Keratinocyte (primary cell): Measurements from ENCODE around the gene GPR15. TPM values are rescaled to one million over a fixed set of nuclear protein-coding genes. Genes with fewer than 3 reads are reported as not detected.

Experiments
- DNase-seq: peaks from one replicate; pipeline ENCODE4 v3.0.0-alpha.2; 2011; ENCODE audit warnings: low read depth, missing footprints, low spot score
- FAIRE-seq: peaks from 2 replicates; lab custom pipeline; 2011; peaks lifted over from hg19 to GRCh38; lab: Jason Lieb, UNC
- H2AFZ ChIP-seq: 2 replicates; pipeline ENCODE4 v1.6.0; 2012; ENCODE audit warnings: low read length, control low read depth, inconsistent platforms; ENCODE audit not compliant: control insufficient read depth
- H3K27ac ChIP-seq: 2 replicates; pipeline ENCODE4 v1.5.1; 2011; ENCODE audit warnings: low read length; ENCODE audit not compliant: control insufficient read depth, insufficient read depth
- H3K27me3 ChIP-seq: 3 replicates; pipeline ENCODE4 v1.6.0; 2011; ENCODE audit warnings: low read length; ENCODE audit not compliant: control insufficient read depth, insufficient read depth; ENCODE audit errors: extremely low read depth
- H3K36me3 ChIP-seq, 2 experiments: 2 replicates in 1 of 2; 3 replicates in 1 of 2; pipeline ENCODE4 v1.5.1; 2011; ENCODE audit warnings: low read length in 2 of 2, mild to moderate bottlenecking in 1 of 2; ENCODE audit not compliant: control insufficient read depth in 2 of 2, insufficient read depth in 2 of 2; ENCODE audit errors: extremely low read depth in 1 of 2
- H3K4me1 ChIP-seq: 3 replicates; pipeline ENCODE4 v1.5.1; 2011; ENCODE audit warnings: low read length; ENCODE audit not compliant: control insufficient read depth, insufficient read depth; ENCODE audit errors: extremely low read depth
- H3K4me2 ChIP-seq: 3 replicates; pipeline ENCODE4 v1.6.0; 2011; ENCODE audit warnings: low read depth, low read length; ENCODE audit not compliant: control insufficient read depth, insufficient read depth; ENCODE audit errors: extremely low read depth
- H3K4me3 ChIP-seq, 3 experiments: fragments of 200-600 bp in 1 of 3; sonication (generic) in 1 of 3; 2 replicates in 2 of 3; 3 replicates in 1 of 3; pipeline ENCODE4 v1.5.1; 2011 to 2016; ENCODE audit warnings: low read length in 3 of 3, mild to moderate bottlenecking in 3 of 3, control low read depth in 2 of 3, inconsistent platforms in 1 of 3, low read depth in 1 of 3, mixed read lengths in 1 of 3, mixed run types in 1 of 3, moderate library complexity in 1 of 3; ENCODE audit not compliant: control insufficient read depth in 2 of 3, insufficient read depth in 2 of 3; ENCODE audit errors: extremely low read depth in 1 of 3
- H3K79me2 ChIP-seq: 2 replicates; pipeline ENCODE4 v1.6.0; 2012; ENCODE audit warnings: low read length; ENCODE audit not compliant: control insufficient read depth, insufficient read depth
- H3K9ac ChIP-seq: 3 replicates; pipeline ENCODE4 v1.6.0; 2011; ENCODE audit warnings: low read length; ENCODE audit not compliant: control insufficient read depth, insufficient read depth; ENCODE audit errors: extremely low read depth
- H3K9me1 ChIP-seq: 3 replicates; pipeline ENCODE4 v1.6.0; 2011; ENCODE audit warnings: low read length; ENCODE audit not compliant: control insufficient read depth, insufficient read depth; ENCODE audit errors: extremely low read depth
- H3K9me3 ChIP-seq: 2 replicates; pipeline ENCODE4 v1.5.1; 2012; ENCODE audit warnings: low read depth, low read length; ENCODE audit not compliant: control insufficient read depth
- H4K20me1 ChIP-seq: 3 replicates; pipeline ENCODE4 v1.6.0; 2011; ENCODE audit warnings: low read length; ENCODE audit not compliant: control insufficient read depth, insufficient read depth; ENCODE audit errors: extremely low read depth
- EZH2 ChIP-seq: IDR thresholded peaks from one replicate; pipeline ENCODE4 v1.6.1; 2012; ENCODE audit warnings: inconsistent platforms, mild to moderate bottlenecking, low read length, moderate library complexity
- dilution Hi-C: fragments of 300-500 bp; cut with MboI; formaldehyde crosslinking; loops from one replicate; pipeline ENCODE4 v1.7.0; 2020; ENCODE audit warnings: low sequenced_read_pairs; ENCODE audit not compliant: extremely low pct_ligation_motif_present
- polyA plus RNA-seq, 5 experiments: library from polyadenylated mRNA; depleted of rRNA in 3 of 5; stranded (reverse) in 3 of 5; stranded (forward) in 1 of 5; unstranded in 1 of 5; fragments of >200 nt; gene quantifications; 1 replicate in 1 of 5; 2 replicates in 3 of 5; 3 replicates in 1 of 5; pipeline versions ENCODE4 v1.2.1 to v1.2.3, GENCODE V29; 2011 to 2012; ENCODE audit warnings: missing spikeins in 2 of 5, low read depth in 1 of 5, low replicate concordance in 1 of 5
- TF ChIP-seq, protein P1 (sequence below), 3 experiments: IDR thresholded peaks in 1 of 3; conservative IDR thresholded peaks in 1 of 3; optimal IDR thresholded peaks in 1 of 3; 2 replicates in 2 of 3; 3 replicates in 1 of 3; pipeline versions ENCODE3 to v1.5.1; 2011; ENCODE audit warnings: low read length in 3 of 3, mild to moderate bottlenecking in 3 of 3, moderate library complexity in 2 of 3, control low read depth in 1 of 3, inconsistent platforms in 1 of 3; ENCODE audit not compliant: insufficient read depth in 2 of 3; ENCODE audit errors: extremely low read depth in 1 of 3

Gene GPR15
- polyA plus RNA-seq, 1 donor (not counting 4 experiments of a cell fraction or from before 2014, with no cell fraction given): not detected

DNA sequence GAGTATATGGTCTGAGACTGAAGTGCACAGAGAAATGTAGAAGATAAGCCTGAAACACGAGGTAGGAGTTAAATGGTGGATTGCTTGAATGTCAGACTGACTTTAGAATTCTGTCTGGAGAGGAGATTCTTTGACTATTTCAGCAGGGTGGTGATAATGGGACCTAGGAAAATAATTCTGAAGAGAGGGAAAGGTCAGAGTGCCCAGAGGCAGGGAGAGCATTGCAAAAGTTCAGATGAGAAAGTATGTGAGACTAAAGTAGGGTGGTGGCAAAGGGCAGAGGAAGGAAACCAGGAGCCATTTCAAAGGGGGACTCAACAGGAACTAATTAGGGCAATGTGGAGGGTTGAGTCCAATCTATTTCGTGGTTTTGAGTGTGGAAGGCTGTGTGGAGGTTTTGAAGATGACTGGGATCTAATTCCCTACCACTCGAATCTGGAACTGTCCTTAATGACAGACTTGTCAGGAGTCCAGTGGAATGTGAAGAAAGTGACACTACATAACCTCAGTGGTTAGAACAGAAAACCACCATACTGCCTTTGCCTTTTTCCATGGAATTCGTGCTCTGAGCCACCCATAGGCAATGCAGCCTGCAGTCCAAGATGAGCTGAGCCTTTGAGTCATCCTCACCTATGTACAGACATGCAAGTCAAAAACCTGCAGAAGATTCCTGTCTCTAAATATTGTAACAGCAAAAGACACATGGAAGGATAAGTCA lies 45.6 kb downstream of the GPR15 start:
- no peaks in the 10 kb centered on the region for H3K79me2 ChIP-seq
- H3K9me3 ChIP-seq: no peaks in the 10 kb centered on the region
- peak overlapping the region; percentile 1 for H3K4me2 ChIP-seq
- H3K9ac ChIP-seq: no peak overlapping the region
- FAIRE-seq: peak; percentile 93
- H3K4me3 ChIP-seq: no peak overlapping the region
- peaks cover 1 to 3% of the 10 kb centered on the region in 2 experiments for H3K36me3 ChIP-seq
- H3K27me3 ChIP-seq: no peaks in the 10 kb centered on the region
- peak; percentile 28 for DNase-seq
- H3K9me1 ChIP-seq: no peaks in the 10 kb centered on the region
- peaks cover 13% of the 10 kb centered on the region for H3K4me1 ChIP-seq
- no peak overlapping the region for H2AFZ ChIP-seq
- H3K27ac ChIP-seq: peak overlapping the region; percentile 5
- dilution Hi-C loops: no loop called here
- no peak for TF ChIP-seq EZH2
- TF ChIP-seq, protein P1, sequence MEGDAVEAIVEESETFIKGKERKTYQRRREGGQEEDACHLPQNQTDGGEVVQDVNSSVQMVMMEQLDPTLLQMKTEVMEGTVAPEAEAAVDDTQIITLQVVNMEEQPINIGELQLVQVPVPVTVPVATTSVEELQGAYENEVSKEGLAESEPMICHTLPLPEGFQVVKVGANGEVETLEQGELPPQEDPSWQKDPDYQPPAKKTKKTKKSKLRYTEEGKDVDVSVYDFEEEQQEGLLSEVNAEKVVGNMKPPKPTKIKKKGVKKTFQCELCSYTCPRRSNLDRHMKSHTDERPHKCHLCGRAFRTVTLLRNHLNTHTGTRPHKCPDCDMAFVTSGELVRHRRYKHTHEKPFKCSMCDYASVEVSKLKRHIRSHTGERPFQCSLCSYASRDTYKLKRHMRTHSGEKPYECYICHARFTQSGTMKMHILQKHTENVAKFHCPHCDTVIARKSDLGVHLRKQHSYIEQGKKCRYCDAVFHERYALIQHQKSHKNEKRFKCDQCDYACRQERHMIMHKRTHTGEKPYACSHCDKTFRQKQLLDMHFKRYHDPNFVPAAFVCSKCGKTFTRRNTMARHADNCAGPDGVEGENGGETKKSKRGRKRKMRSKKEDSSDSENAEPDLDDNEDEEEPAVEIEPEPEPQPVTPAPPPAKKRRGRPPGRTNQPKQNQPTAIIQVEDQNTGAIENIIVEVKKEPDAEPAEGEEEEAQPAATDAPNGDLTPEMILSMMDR (optimal IDR thresholded peaks at IDR 0.05 in 1 of 3, IDR thresholded peaks at IDR 0.05 in 1 of 3, conservative IDR thresholded peaks at IDR 0.05 in 1 of 3; ENCODE audit: extremely low read depth in 1 of 3, insufficient read depth in 2 of 3, low read length in 3 of 3): no peak
- no peaks in the 10 kb centered on the region for H4K20me1 ChIP-seq

DNA sequence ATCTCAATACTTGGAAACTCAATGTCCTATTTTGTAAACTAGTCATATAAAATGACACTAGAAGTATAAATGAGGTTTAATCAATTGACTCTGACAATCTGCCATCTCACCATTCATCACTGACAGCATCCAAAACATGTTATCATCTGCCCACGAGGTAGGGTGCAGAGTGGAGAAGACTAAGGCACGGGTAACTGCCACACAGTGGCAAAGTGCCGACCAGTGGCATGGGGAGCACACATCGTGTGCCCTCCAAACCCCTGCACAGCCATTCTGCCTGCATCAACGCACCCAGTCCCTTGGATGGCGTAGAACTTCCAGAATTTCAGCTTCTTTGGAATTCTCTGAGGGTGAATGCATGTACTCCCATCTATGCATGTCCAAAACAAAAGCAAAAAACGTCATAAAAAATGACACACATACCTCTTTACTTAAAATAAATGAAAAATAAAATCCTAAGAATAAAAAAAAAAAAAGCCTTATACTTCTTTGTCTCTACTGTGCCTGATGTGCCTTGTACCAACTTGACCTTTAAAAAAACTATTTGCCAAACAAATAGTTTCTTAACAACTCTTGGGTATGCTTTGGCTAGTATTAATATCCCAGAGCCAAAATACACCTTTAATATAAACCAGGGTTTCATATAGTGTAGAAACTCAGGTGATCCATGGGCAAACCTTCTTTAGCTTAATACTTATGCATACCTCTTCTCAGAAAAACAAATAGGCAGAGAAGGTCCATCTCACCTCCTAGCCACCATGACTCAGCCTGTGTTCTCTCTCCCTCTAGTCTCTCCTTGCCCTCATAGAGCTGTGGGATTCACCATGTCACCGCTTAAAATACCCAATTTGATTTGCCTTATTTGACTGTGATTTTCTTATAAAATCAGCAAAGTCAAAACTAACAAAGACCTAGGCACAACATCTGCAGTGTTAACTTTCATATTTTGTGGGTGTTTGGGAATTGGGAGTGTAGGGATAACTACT lies 48.9 kb downstream of the GPR15 start:
- FAIRE-seq (no peak), DNase-seq (no peak)
- TF ChIP-seq, protein P1 (optimal IDR thresholded peaks at IDR 0.05 in 1 of 3, IDR thresholded peaks at IDR 0.05 in 1 of 3, conservative IDR thresholded peaks at IDR 0.05 in 1 of 3; ENCODE audit: extremely low read depth in 1 of 3, insufficient read depth in 2 of 3, low read length in 3 of 3): no peak
- TF ChIP-seq EZH2: no peak
- H3K79me2 ChIP-seq: no peaks in the 10 kb centered on the region
- H3K27me3 ChIP-seq: no peaks in the 10 kb centered on the region
- no peak overlapping the region for H3K27ac ChIP-seq
- no peak overlapping the region for H3K4me2 ChIP-seq
- no peaks in the 10 kb centered on the region for H3K9me3 ChIP-seq
- H4K20me1 ChIP-seq: no peaks in the 10 kb centered on the region
- peaks cover 13% of the 10 kb centered on the region for H3K4me1 ChIP-seq
- H3K4me3 ChIP-seq: no peak overlapping the region
- dilution Hi-C loops: no loop called here
- H3K9me1 ChIP-seq: no peaks in the 10 kb centered on the region
- peaks cover 3 to 4% of the 10 kb centered on the region in 2 experiments for H3K36me3 ChIP-seq
- no peak overlapping the region for H2AFZ ChIP-seq
- no peak overlapping the region for H3K9ac ChIP-seq
